ENCODE results near the gene ZNF385C.

Gene ZNF385C

GRCh38 chr17:42053731-42054500 is 44.4 kb downstream of the ZNF385C start:
- in situ Hi-C loops (cut with MboI; ENCODE audit: low sequenced_read_pairs), result no loop called here

- in situ Hi-C loops (cut with MboI; ENCODE audit: low sequenced_read_pairs), result no loop called here
Measured at GRCh38 chr17:42052346-42052877, 45.9 kb downstream of the ZNF385C start.

- in situ Hi-C loops (cut with MboI; ENCODE audit: low sequenced_read_pairs), result no loop called here
Measured at GRCh38 chr17:42051645-42052044, 46.6 kb downstream of the ZNF385C start.

- in situ Hi-C loops (cut with MboI; ENCODE audit: low sequenced_read_pairs), result no loop called here
Measured at GRCh38 chr17:42051013-42051400, 47.3 kb downstream of the ZNF385C start.

- in situ Hi-C loops (cut with MboI; ENCODE audit: low sequenced_read_pairs), result no loop called here
Measured at GRCh38 chr17:42050393-42051012, 47.8 kb downstream of the ZNF385C start, which contains the start of gene C17orf113. TSS of gene C17orf113 (minus strand) at chr17:42050601. CDS start at chr17:42043376, 7,225 bp downstream.

- in situ Hi-C loops (cut with MboI; ENCODE audit: low sequenced_read_pairs), result no loop called here
Measured at GRCh38 chr17:42049834-42050392, 48.4 kb downstream of the ZNF385C start.

GRCh38 chr17:42047343-42047742 is 50.9 kb downstream of the ZNF385C start:
- in situ Hi-C loops (cut with MboI; ENCODE audit: low sequenced_read_pairs), result no loop called here

GRCh38 chr17:42045719-42046118 is 52.6 kb downstream of the ZNF385C start:
- in situ Hi-C loops (cut with MboI; ENCODE audit: low sequenced_read_pairs), result no loop called here

- in situ Hi-C loops (cut with MboI; ENCODE audit: low sequenced_read_pairs), result no loop called here
Measured at GRCh38 chr17:42042598-42043319, 55.5 kb downstream of the ZNF385C start.

- in situ Hi-C loops (cut with MboI; ENCODE audit: low sequenced_read_pairs), result no loop called here
Measured at GRCh38 chr17:42041619-42042018, 56.7 kb downstream of the ZNF385C start.

- in situ Hi-C loops (cut with MboI; ENCODE audit: low sequenced_read_pairs), result no loop called here
Measured at GRCh38 chr17:42040818-42041217, 57.5 kb downstream of the ZNF385C start.

GRCh38 chr17:42039794-42040763 is 58.2 kb downstream of the ZNF385C start:
- in situ Hi-C loops (cut with MboI; ENCODE audit: low sequenced_read_pairs), result no loop called here

GRCh38 chr17:42038221-42038973 is 59.9 kb downstream of the ZNF385C start:
- in situ Hi-C loops (cut with MboI; ENCODE audit: low sequenced_read_pairs), result no loop called here

GRCh38 chr17:42034059-42034458 is 64.2 kb downstream of the ZNF385C start:
- in situ Hi-C loops (cut with MboI; ENCODE audit: low sequenced_read_pairs), result no loop called here

GRCh38 chr17:42031584-42031983 is 66.7 kb downstream of the ZNF385C start:
- in situ Hi-C loops (cut with MboI; ENCODE audit: low sequenced_read_pairs), result no loop called here

- in situ Hi-C loops (cut with MboI; ENCODE audit: low sequenced_read_pairs), result no loop called here
Measured at GRCh38 chr17:42028791-42029127, 69.5 kb downstream of the ZNF385C start.

GRCh38 chr17:42027961-42028790 is 70.1 kb downstream of the ZNF385C start:
- in situ Hi-C loops (cut with MboI; ENCODE audit: low sequenced_read_pairs), result no loop called here

GRCh38 chr17:42027590-42027889 is 70.7 kb downstream of the ZNF385C start:
- in situ Hi-C loops (cut with MboI; ENCODE audit: low sequenced_read_pairs), result no loop called here

Measured in HL-60/S4 treated with phorbol 12-myristate 13-acetate at 8.2 ng/mL for 4 days and 3 days (cell line).